ENCODE results near the gene ROBO3.

ROBO3 gene

GRCh38 chr11:124865181-124865901 lies at the start of gene ROBO3:
Gene ROBO3 (plus strand): TSS chr11:124865432. CDS start chr11:124865578, 146 bp downstream.
- no peak for DNase-seq (ENCODE audit: extremely low read depth in 1 of 2, low read depth in 1 of 2)

GRCh38 chr11:124817036-124817435 lies 48.2 kb upstream of the ROBO3 start:
- no peak for DNase-seq (ENCODE audit: extremely low read depth in 1 of 2, low read depth in 1 of 2)

GRCh38 chr11:124821995-124822730 lies 43.1 kb upstream of the ROBO3 start:
- no peak for DNase-seq (ENCODE audit: extremely low read depth in 1 of 2, low read depth in 1 of 2)

- no peak for DNase-seq (ENCODE audit: extremely low read depth in 1 of 2, low read depth in 1 of 2)
These were observed 41.5 kb upstream of the ROBO3 start for GRCh38 chr11:124823512-124824376.

GRCh38 chr11:124825876-124826275 lies 39.4 kb upstream of the ROBO3 start:
- DNase-seq (ENCODE audit: extremely low read depth in 1 of 2, low read depth in 1 of 2) = no peak

GRCh38 chr11:124829986-124830385 lies 35.2 kb upstream of the ROBO3 start:
- DNase-seq (ENCODE audit: extremely low read depth in 1 of 2, low read depth in 1 of 2) = no peak

GRCh38 chr11:124830749-124831148 lies 34.5 kb upstream of the ROBO3 start:
- DNase-seq (ENCODE audit: extremely low read depth in 1 of 2, low read depth in 1 of 2) = no peak

GRCh38 chr11:124831897-124832296 lies 33.3 kb upstream of the ROBO3 start:
- DNase-seq (ENCODE audit: extremely low read depth in 1 of 2, low read depth in 1 of 2) = no peak

GRCh38 chr11:124832571-124832970 lies 32.7 kb upstream of the ROBO3 start:
- DNase-seq (ENCODE audit: extremely low read depth in 1 of 2, low read depth in 1 of 2) = no peak

- no peak for DNase-seq (ENCODE audit: extremely low read depth in 1 of 2, low read depth in 1 of 2)
These were observed 30.6 kb upstream of the ROBO3 start for GRCh38 chr11:124834526-124835180.

GRCh38 chr11:124835918-124836317 lies 29.3 kb upstream of the ROBO3 start:
- DNase-seq (ENCODE audit: extremely low read depth in 1 of 2, low read depth in 1 of 2) = no peak

- DNase-seq (ENCODE audit: extremely low read depth in 1 of 2, low read depth in 1 of 2) = no peak
These were observed 27.8 kb upstream of the ROBO3 start for GRCh38 chr11:124837491-124837856.

- no peak for DNase-seq (ENCODE audit: extremely low read depth in 1 of 2, low read depth in 1 of 2)
These were observed 26.5 kb upstream of the ROBO3 start for GRCh38 chr11:124838805-124839127.

- no peak for DNase-seq (ENCODE audit: extremely low read depth in 1 of 2, low read depth in 1 of 2)
These were observed 25.9 kb upstream of the ROBO3 start for GRCh38 chr11:124839128-124839971.

- no peak for DNase-seq (ENCODE audit: extremely low read depth in 1 of 2, low read depth in 1 of 2)
These were observed 25.1 kb upstream of the ROBO3 start for GRCh38 chr11:124839972-124840621.

GRCh38 chr11:124840666-124841065 lies 24.6 kb upstream of the ROBO3 start:
- DNase-seq (ENCODE audit: extremely low read depth in 1 of 2, low read depth in 1 of 2) = no peak

GRCh38 chr11:124841201-124841600 lies 24.0 kb upstream of the ROBO3 start:
- DNase-seq (ENCODE audit: extremely low read depth in 1 of 2, low read depth in 1 of 2) = no peak

- DNase-seq (ENCODE audit: extremely low read depth in 1 of 2, low read depth in 1 of 2) = no peak
These were observed 23.4 kb upstream of the ROBO3 start for GRCh38 chr11:124841840-124842239.

GRCh38 chr11:124842305-124842704 lies 22.9 kb upstream of the ROBO3 start:
- DNase-seq (ENCODE audit: extremely low read depth in 1 of 2, low read depth in 1 of 2) = no peak

GRCh38 chr11:124843616-124843910 lies 21.7 kb upstream of the ROBO3 start:
- DNase-seq (ENCODE audit: extremely low read depth in 1 of 2, low read depth in 1 of 2) = no peak
